T follicular helper cell (primary cell): ENCODE measurements around the gene FEN1.

Source experiments
- DNase-seq: peaks from one replicate; pipeline ENCODE4 v3.0.0-alpha.2; 2020; ENCODE audit warnings: low read depth

FEN1 gene

GRCh38 chr11:61795459-61795858 lies 2.7 kb downstream of the FEN1 start:
- no peak for DNase-seq

GRCh38 chr11:61795876-61796526 lies 3.3 kb downstream of the FEN1 start:
- DNase-seq = no peak

GRCh38 chr11:61797263-61797944 lies 4.7 kb downstream of the FEN1 start:
- peak; percentile 73 for DNase-seq

- DNase-seq = no peak
Measured at GRCh38 chr11:61799665-61800284, 7.1 kb downstream of the FEN1 start.

GRCh38 chr11:61800331-61801281 lies 7.9 kb downstream of the FEN1 start:
- DNase-seq = no peak

GRCh38 chr11:61802605-61803004 lies 9.9 kb downstream of the FEN1 start:
- no peak for DNase-seq

GRCh38 chr11:61803889-61804647 lies 11.4 kb downstream of the FEN1 start:
- no peak for DNase-seq

GRCh38 chr11:61805146-61805545 lies 12.4 kb downstream of the FEN1 start:
- no peak for DNase-seq

GRCh38 chr11:61806785-61807184 lies 14.1 kb downstream of the FEN1 start:
- no peak for DNase-seq

GRCh38 chr11:61810671-61811175 lies 18.0 kb downstream of the FEN1 start:
- no peak for DNase-seq

GRCh38 chr11:61811831-61812230 lies 19.1 kb downstream of the FEN1 start:
- DNase-seq = no peak

- DNase-seq = no peak
Measured at GRCh38 chr11:61812736-61813411, 20.2 kb downstream of the FEN1 start.

GRCh38 chr11:61814247-61814957 lies 21.7 kb downstream of the FEN1 start:
- no peak for DNase-seq

- no peak for DNase-seq
Measured at GRCh38 chr11:61814958-61815789, 22.5 kb downstream of the FEN1 start.

GRCh38 chr11:61815790-61816735 lies 23.4 kb downstream of the FEN1 start:
- peak; percentile 56 for DNase-seq

GRCh38 chr11:61816736-61817455 lies 24.2 kb downstream of the FEN1 start, which contains the start of gene FADS1:
FADS1 (minus strand) TSS chr11:61817003; CDS start chr11:61816929, 74 bp downstream.
- peak; percentile 78 for DNase-seq
